ENCODE data around the gene ARF5. TPM values are rescaled to one million over a fixed set of nuclear protein-coding genes. Genes with fewer than 3 reads are reported as not detected.

ARF5 gene
- total RNA-seq, 1 experiment from 2014 or later: 155 TPM

DNA sequence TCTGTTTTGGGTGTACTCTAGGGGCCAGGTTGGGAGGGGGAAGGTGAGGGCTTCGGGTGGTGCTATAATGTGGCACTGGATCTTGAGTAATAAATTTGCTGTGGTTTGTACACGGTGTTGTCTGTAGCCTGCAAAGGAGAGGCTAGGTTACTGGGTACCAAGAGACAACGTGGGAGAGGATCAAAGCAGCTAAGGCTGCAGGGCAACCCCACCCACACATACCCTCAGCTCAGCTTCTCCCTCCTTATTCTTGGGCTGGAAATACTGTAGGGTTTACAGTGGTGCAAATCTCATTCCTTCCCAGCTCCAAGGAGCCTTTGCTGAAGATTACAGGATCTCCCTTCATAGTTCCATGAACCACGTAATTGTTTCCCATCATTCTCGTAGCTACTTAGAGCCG, 3.4 kb downstream of the ARF5 start:
- BruUV-seq (replicated peaks): no TSS peak
- DNase-seq (ENCODE audit: low read depth, low spot score): no peak
- H3K9me3 ChIP-seq (ENCODE audit: control insufficient read depth, insufficient read depth, low read depth, low read length): no peaks in the 10 kb centered on the region
- H3K4me1 ChIP-seq (ENCODE audit: control insufficient read depth, insufficient read depth, low read length): peaks cover 14% of the 10 kb centered on the region
- no peaks in the 10 kb centered on the region; the same call in 1 of the 2 replicates for H3K36me3 ChIP-seq (ENCODE audit: control insufficient read depth, insufficient read depth, low read length)
- ATAC-seq: no peak
- CTCF ChIA-PET: no interaction called here
- no peak for TF ChIP-seq POLR2AphosphoS5 (IDR thresholded peaks at IDR 0.05; ENCODE audit: low read depth, low read length)
- intact Hi-C loops (cut with micrococcal nuclease; ENCODE audit: unreplicated experiment): no loop called here
- in situ Hi-C loops (cut with HindIII; ENCODE audit: low pct_unique_long_range_greater_than_20kb, low sequenced_read_pairs): no loop called here
- H3K27ac ChIP-seq (ENCODE audit: low read length): no peak overlapping the region
- no peaks in the 10 kb centered on the region for H3K27me3 ChIP-seq (ENCODE audit: control insufficient read depth, insufficient read depth, low read length)
- POLR2A ChIA-PET: interaction anchor here (0.7 kb wide), 1 partner anchor 75 kb away, joined by 3 read pairs; no protein-coding TSS in a partner anchor
- no peak overlapping the region for H3K4me3 ChIP-seq (ENCODE audit: low read depth in 2 of 2, low read length in 2 of 2)

DNA sequence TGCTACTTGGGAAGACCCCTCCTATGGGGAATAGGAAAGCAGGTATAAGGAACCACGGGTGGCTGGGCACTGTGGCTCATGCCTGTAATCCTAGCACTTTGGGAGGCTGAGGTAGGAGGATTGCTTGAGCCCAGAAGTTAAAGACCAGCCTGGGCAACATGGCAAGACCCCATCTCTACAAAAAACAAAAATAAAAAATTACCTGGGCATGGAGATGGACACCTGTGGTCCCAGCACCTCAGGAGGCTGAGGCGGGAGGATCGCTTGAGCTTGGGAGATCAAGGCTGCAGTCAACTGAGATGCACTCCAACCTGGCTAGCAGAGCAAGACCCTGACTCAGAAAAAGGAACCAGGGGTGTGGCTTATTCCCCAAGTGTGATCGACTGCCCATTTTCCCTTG, 4.3 kb downstream of the ARF5 start:
- Histone ChIP-seq H3K27me3 (ENCODE audit: control insufficient read depth, insufficient read depth, low read length) (0 out of 2 replicates have a peak, but pooled peaks cover 2% of the 10 kb centered on the region), H3K36me3 (ENCODE audit: control insufficient read depth, insufficient read depth, low read length) (no peaks in the 10 kb centered on the region; the same call in 1 of the 2 replicates), H3K4me1 (ENCODE audit: control insufficient read depth, insufficient read depth, low read length) (peaks cover 10% of the 10 kb centered on the region), H3K9me3 (ENCODE audit: control insufficient read depth, insufficient read depth, low read depth, low read length) (no peaks in the 10 kb centered on the region), H3K27ac (ENCODE audit: low read length) (no peak overlapping the region), H3K4me3 (ENCODE audit: low read depth in 2 of 2, low read length in 2 of 2) (no peak overlapping the region)
- no TSS peak for BruUV-seq (replicated peaks)
- DNase-seq (ENCODE audit: low read depth, low spot score) (no peak), ATAC-seq (no peak)
- POLR2A ChIA-PET: no interaction called here
- CTCF ChIA-PET: no interaction called here
- TF ChIP-seq SIN3A (IDR thresholded peaks at IDR 0.05; ENCODE audit: borderline replicate concordance, insufficient read depth, low read depth, low read length) (no peak), POLR2AphosphoS5 (IDR thresholded peaks at IDR 0.05; ENCODE audit: low read depth, low read length) (no peak), REST (IDR thresholded peaks at IDR 0.05; ENCODE audit: insufficient read depth in 1 of 2, low read depth in 2 of 2, low read length in 1 of 2) (no peak), TCF7L2 (IDR thresholded peaks at IDR 0.05; ENCODE audit: low read depth, low read length) (no peak)
- TF ChIP-seq, protein P1, sequence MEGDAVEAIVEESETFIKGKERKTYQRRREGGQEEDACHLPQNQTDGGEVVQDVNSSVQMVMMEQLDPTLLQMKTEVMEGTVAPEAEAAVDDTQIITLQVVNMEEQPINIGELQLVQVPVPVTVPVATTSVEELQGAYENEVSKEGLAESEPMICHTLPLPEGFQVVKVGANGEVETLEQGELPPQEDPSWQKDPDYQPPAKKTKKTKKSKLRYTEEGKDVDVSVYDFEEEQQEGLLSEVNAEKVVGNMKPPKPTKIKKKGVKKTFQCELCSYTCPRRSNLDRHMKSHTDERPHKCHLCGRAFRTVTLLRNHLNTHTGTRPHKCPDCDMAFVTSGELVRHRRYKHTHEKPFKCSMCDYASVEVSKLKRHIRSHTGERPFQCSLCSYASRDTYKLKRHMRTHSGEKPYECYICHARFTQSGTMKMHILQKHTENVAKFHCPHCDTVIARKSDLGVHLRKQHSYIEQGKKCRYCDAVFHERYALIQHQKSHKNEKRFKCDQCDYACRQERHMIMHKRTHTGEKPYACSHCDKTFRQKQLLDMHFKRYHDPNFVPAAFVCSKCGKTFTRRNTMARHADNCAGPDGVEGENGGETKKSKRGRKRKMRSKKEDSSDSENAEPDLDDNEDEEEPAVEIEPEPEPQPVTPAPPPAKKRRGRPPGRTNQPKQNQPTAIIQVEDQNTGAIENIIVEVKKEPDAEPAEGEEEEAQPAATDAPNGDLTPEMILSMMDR (IDR thresholded peaks at IDR 0.05): no peak
- intact Hi-C loops (cut with micrococcal nuclease; ENCODE audit: unreplicated experiment) (no loop called here), in situ Hi-C loops (cut with HindIII; ENCODE audit: low pct_unique_long_range_greater_than_20kb, low sequenced_read_pairs) (no loop called here)

DNA sequence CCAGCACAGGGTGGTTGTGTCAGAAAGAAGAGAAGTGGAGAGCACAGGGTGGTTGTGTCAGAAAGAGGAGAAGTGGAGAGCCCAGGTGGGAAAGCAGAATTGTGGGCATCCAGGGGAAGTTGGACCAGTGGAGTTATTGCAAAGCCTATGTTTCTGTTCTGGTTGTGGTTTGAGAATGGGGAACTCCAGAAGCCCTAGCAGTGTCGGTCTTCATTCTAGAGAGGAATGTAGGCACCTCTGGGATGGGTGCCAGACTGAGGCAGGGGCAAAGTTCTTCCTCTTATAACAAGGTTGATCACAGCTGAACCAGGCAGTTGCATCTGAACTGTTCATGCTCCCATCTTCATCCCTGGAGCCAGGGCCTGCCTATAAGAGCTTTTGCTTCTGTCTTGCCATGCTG, 6.3 kb downstream of the ARF5 start:
- H3K9me3 ChIP-seq (ENCODE audit: control insufficient read depth, insufficient read depth, low read depth, low read length): no peaks in the 10 kb centered on the region
- H3K4me1 ChIP-seq (ENCODE audit: control insufficient read depth, insufficient read depth, low read length): peaks cover 3% of the 10 kb centered on the region; the same call in 1 of the 2 replicates
- intact Hi-C loops (cut with micrococcal nuclease; ENCODE audit: unreplicated experiment) (no loop called here), in situ Hi-C loops (cut with HindIII; ENCODE audit: low pct_unique_long_range_greater_than_20kb, low sequenced_read_pairs) (no loop called here)
- H3K27me3 ChIP-seq (ENCODE audit: control insufficient read depth, insufficient read depth, low read length): 0 out of 2 replicates have a peak, but pooled peaks cover 2% of the 10 kb centered on the region
- DNase-seq (ENCODE audit: low read depth, low spot score) (no peak), ATAC-seq (no peak)
- CTCF ChIA-PET: no interaction called here
- H3K27ac ChIP-seq (ENCODE audit: low read length): no peak overlapping the region
- TF ChIP-seq SIN3A (IDR thresholded peaks at IDR 0.05; ENCODE audit: borderline replicate concordance, insufficient read depth, low read depth, low read length): no peak
- no peak for TF ChIP-seq REST (IDR thresholded peaks at IDR 0.05; ENCODE audit: insufficient read depth in 1 of 2, low read depth in 2 of 2, low read length in 1 of 2)
- no peak for TF ChIP-seq POLR2AphosphoS5 (IDR thresholded peaks at IDR 0.05; ENCODE audit: low read depth, low read length)
- no peak for TF ChIP-seq TCF7L2 (IDR thresholded peaks at IDR 0.05; ENCODE audit: low read depth, low read length)
- TF ChIP-seq, protein P1 (IDR thresholded peaks at IDR 0.05): no peak
- POLR2A ChIA-PET: no interaction called here
- H3K4me3 ChIP-seq (ENCODE audit: low read depth in 2 of 2, low read length in 2 of 2): no peak overlapping the region
- BruUV-seq (replicated peaks): no TSS peak
- no peaks in the 10 kb centered on the region for H3K36me3 ChIP-seq (ENCODE audit: control insufficient read depth, insufficient read depth, low read length)
